Lower leg skin (tissue), 3 donors: ENCODE results near the gene YY1.

ENCODE experiments used
- CTCF ChIP-seq, 3 donors: fragments of 450-650 bp; IDR thresholded peaks; one replicate each; pipeline ENCODE4 v1.5.1; 2016; ENCODE audit warnings: antibody characterized with exemption in 3 of 3, mild to moderate bottlenecking in 3 of 3, moderate library complexity in 2 of 3
- POLR2A ChIP-seq, 2 donors: fragments of 450-650 bp; IDR thresholded peaks; one replicate each; pipeline ENCODE4 v1.6.1; 2016 to 2017; ENCODE audit warnings: antibody characterized with exemption in 2 of 2, mild to moderate bottlenecking in 1 of 2, moderate library complexity in 1 of 2

GRCh38 chr14:100237735-100238418, 1.1 kb upstream of the YY1 start:
- no peak for TF ChIP-seq CTCF (IDR thresholded peaks at IDR 0.05)
- no peak for TF ChIP-seq POLR2A (IDR thresholded peaks at IDR 0.05)
